Suppressor macrophage treated with lipopolysaccharide for 4 hours (primary cell): ENCODE measurements around the gene TBCCD1.
"Not testable (repeated sequence)": the region's sequence is repeated elsewhere in the genome, so short reads cannot be mapped to it uniquely, and the experiment has no call there.

Experiments used
- DNase-seq: peaks from one replicate; pipeline ENCODE4 v3.0.0-alpha.2; 2020

TBCCD1 gene

DNA sequence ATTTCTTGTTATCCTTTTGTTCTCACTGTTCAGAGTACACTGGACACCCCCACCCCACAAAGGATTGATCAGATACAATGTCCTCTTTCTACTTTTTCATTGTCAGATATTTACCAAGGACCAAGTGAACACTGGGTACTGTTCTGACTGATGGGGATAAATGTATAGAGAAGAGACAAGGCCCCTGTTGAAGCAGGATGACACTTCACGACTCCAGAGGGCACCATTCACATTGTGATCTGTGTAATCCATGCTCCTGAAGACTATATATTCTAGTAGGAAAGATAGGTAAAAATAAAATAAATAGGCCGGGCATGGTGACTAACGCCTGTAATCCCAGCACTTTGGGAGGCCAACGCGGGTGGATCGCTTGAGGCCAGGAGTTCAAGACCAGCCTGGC lies 15.8 kb downstream of the TBCCD1 start:
- DNase-seq: no peak

DNA sequence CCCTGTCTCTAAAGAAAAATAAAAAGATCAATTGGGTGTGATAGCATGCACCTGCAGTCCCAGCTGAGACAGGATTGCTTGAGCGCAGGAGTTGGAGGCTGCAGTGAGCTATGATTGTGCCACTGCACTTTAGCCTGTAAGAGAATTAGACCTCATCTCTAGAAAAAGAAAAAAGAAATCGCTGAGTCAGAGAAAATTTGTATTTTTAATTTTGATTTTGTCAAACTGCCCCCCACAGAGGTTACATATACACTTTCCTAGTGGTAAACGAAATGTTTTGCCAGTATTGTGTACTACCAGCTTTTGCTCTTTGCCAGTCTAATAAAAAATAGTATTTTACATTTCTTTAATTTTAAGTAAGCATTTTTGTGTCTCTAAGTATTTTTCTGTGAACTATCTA lies 17.6 kb downstream of the TBCCD1 start:
- no peak for DNase-seq

DNA sequence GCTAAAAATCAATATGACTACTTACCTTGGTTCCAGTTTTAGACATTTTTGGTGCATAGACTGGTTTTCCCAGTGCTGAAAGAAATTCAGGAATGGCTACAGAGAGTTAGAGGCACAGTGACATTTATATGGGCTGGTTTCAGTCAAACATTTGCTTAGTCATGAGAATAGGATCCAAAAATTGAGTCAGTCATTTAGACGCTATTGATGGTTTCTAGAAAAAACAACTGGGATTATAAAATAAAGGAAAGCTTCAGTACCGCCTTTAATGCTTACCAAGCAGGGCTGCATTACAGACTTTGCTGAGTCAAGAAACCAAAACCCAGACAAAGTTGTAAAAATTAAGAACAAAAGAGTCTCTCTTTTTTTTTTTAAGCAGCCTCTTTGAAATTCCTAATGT lies 22.9 kb downstream of the TBCCD1 start, which contains the start of gene CRYGS:
Gene CRYGS, minus strand, starts transcription at position 100 of the 400 bp plus-strand sequence. Its CDS starts 54 bp downstream, at position 46.
- no peak for DNase-seq

DNA sequence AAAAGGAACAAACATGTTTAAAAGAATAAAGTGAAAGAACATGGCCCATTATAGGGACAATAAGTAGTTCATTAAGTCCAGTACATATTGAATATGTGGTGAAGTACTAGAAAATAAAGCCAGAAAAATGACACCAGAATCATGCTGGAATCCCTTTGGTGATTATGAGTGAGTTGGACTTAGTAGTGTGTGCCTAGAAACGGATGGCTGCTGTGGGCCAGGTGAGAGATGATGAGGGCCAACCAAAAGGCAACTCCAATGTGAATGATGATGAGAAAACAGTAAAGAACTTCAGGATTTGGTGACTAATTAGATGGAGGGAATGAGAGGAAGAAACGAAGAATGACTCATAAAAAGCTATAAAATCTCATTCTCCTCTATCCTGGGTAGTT lies 26.3 kb downstream of the TBCCD1 start:
- no peak for DNase-seq

DNA sequence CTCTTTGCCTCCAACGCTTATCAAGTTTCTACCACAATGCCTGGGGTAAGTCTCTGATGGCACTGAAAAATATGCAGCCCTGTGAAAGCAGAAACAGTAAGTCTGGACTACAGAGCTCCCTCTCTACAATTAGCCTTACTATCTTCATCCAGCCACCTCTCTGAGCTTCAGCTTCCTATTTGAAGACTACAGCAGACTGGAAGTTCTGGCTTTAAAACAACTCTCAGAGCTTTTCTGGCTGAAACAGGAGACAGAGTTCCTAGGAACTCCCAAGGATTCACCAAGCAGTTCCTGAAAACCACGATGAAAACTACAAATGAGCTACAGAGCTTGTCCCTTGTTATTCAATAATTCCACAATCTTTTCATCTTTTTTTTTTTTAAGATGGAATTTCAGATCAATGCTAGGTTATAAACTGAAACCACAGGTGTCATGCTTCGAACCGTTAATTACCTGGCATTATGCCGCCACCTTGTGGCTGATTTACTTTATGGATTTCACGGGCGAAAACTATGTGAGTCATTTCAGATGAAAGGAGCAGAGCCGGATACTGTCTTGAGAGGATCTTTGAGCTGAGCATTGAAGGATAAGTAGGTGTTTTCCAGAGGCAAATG lies 26.8 kb downstream of the TBCCD1 start:
- DNase-seq: peak; percentile 77

DNA sequence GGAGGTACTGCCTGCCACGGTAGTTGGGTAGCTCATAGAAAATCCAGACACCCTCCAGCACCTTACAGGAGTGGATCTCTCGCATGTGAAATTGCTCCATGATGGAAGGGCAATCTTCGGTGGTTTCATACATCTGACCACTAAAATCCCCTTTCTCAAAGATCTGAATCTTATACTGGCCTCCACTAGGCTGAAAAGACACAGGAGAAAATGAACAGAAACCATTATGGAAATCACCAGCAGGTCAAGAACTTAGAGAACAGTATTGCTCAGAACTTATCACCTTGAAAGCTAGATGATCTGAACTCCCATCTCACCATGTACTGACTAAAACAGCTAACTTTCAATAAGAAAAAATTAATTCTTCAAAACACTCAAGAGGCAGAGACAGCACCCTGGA lies 28.4 kb downstream of the TBCCD1 start:
- no peak for DNase-seq

DNA sequence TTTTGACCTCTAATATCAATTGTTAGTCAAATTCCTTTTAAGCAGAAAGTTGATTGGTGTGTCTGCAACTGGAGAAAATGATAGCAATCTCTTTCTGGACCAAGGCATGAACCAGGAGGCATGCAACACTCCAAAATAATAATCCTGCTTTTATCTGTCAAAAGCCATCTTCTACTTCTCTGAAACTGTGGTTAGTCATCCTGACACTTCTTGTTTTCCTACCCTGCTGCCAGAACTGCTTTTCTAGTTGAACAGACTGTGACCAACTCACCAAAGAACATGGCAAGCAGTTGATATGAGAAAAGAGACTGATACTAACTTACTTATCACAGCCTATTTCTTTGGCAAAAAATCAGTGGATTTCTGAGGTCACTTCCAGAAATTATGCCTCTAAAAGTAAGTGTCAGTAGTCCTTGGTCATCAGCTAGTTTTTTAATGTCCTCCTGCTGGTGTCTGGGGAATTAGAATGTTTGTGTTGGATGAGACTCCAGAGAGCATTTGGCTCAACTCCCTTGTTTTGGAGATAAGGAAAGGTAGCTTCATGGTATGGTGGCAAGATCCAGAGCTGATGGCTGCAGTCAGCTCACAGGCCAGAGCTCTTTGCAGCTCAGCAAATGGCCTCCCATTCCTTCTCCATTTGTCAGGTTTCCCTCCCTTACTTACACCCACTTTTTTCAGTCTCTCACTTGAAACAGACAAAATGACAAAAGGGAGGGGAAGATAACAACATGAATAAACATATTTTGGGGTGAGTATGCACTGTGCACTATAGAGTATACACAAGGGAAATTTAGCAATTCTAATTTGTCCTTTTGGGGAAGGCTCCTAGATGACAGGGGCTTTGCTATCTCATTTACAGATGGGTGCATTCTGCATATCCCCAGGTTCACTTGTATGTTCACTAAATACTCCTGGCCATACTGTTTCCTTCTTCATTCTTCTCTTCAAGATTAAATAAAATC lies 30.0 kb downstream of the TBCCD1 start:
- DNase-seq: peak; percentile 54

DNA sequence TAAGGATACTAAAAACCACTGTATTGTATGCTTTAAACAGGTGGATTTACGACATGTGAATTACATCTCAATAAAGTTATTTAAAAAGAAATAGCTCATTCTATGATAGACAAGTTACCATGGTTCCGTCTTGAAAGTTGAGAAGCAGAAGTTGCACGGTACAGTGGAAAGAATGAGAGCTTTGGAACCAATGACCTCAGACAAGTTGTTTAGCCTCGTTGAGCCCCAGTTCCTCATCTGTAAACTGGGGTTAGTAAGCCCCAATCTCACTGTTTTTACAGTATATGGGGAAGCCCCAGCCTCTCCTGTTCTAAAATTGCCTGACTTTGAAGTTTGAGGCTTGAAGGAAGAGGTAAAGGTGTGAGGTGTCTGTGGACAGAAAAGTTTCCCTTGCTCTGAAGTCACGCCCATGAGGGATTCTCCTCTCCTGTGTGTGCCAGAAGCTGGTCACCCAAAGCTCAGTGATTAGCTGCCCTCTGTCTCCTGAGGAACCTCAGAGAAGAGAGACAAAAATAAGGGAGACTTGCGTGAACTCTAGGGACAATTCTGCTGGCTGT lies 32.9 kb downstream of the TBCCD1 start:
- peak; percentile 87 for DNase-seq

DNA sequence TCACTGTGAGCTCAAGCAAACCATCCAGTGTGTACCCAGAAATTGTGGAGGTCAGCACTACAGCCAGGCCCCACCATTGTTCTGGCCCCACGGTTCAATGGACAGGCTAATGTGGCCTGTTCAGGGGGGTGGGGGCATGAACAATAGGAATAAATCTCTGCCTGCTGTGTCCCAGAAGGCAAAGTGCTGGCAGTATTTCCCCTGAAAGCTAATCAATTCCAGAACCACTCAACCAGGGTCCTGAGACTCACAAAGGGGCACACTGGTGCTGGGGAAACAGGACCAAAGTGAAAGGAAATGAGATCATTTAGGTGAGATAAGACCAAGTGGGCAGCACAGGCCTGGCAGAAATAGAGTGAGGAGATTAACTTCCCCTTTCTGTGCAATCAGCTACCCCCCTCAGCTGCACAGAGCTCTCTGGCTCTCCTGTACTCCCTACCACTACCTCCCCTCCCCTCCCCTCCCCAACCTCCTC lies 34.5 kb downstream of the TBCCD1 start:
- peak; percentile 49 for DNase-seq

DNA sequence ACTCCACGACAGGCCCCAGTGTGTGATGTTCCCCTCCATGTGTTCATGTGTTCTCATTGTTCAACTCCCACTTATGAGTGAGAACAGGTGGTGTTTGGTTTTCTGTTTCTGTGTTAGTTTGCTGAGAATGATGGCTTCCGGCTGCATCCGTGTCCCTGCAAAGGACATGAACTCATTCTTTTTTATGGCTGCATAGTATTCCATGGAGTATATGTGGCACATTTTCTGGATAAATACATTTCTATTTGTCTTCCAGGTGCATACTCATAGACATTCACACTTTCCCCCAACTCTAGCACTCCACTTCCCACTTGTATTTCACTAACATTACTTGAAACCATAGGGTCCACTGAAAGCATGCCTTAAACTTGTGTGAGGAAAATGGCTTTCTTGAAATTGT lies 35.4 kb downstream of the TBCCD1 start:
- DNase-seq: not testable (repeated sequence)

DNA sequence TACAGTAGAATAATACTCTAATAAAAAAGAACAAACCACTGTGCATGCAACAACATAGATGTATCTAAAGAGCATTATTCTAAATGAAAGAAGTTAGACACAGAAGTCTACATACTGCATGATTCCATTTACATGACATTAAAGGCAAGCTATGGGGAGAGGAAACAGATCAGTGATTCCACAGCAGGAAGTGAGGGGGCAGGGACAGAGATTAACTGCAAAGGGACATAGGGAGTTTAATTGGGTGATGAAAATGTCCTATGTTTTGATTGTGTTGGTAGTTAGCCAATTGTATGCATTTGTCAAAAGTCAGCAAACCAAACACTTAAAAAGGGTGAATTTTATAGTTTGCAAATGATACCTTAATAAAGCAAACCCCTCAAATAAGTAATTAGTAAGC lies 36.7 kb downstream of the TBCCD1 start:
- DNase-seq: no peak

DNA sequence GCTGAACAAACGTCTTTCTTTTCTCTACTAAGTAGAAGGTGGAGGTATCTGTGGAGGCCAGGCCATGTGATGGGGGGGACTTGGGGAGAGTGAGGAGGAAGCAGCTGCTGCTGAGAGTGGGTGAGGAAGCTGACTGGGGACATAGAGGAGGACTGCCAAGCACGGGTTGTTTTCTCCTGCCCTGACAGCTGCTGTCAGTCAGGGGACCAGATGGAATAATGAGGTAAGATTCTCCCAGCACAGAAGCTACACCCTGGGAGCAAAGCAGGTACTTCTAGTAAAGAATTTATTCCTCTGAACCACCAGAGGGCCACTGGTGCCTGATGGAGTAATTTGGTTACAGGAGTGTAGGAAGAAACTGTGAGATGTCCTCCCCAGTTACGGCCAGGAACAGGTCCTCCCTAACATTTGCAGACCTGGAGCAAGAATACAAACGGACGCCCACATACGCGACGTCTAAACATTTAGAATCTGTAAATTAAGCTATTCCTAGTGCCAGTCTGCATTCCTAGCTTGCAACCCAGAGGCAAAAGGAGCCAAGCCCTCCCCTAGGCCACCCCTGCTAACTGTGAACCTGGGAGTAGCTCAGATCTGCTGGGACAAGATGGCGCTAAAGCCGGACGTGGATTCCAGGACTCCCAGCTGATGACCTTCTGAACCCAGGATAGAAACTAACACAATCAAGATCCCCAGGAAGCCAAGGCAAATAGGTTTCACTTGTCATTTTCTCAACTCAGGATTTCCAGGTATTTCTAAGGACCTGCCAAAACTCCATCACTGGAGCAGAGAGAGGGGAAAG lies 37.7 kb downstream of the TBCCD1 start:
- no peak for DNase-seq

DNA sequence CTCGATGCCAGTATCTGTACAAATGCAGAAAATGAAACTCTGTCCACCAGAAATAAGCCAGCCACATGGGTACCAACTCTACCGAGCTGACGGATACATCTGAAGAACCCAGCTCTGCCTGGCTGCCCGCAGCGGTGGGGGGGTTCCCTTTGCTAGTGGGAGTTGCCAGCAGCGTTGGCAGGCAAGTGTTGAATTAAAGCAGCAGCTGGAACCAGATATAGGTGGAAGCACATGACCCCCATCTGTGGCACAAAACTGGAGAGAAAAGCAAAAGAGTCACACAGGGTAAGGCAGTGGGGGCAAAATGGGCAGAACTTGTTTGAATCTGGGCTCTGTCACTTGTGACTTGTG lies 40.9 kb downstream of the TBCCD1 start:
- no peak for DNase-seq

DNA sequence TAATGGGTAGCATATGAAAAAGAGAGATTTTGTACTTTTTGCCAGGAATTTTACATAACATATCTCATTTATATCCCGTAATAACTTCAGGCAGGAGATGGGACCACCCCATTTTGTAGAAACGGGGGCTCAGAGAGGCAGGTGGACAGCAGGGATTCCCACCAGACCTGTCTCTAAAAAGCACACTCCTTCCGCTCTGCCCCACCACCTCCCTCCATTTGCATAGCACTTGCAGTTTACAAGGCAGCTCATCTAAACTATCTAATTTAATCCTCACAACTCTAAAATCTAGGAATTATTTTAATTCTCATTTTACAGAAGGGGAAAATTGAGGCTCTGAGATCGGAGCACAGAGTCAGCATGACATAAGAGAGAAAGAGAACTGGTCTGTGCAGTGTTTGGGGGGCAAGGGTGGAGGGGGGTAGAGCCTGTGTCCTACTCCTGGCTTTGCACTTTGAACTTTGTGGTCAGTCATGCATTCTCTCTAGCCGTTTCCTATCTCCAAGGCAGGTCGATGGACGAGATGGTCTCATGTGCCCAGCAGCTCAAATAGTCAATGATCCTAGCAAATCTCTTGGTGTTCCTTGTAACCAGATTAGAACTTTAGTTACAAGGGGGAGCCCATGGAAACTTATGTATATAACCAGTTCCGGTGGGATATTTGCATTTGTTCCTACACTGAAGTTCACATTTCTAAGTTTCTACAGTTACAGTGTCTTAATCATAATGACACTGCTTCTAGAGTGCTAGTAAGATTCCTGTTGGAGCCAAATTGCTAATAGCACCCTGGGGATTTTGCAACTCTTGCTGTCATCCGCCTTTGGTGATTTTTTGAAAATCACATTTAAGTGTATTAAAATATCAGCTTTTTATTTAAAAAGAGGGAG lies 41.5 kb downstream of the TBCCD1 start:
- no peak for DNase-seq

DNA sequence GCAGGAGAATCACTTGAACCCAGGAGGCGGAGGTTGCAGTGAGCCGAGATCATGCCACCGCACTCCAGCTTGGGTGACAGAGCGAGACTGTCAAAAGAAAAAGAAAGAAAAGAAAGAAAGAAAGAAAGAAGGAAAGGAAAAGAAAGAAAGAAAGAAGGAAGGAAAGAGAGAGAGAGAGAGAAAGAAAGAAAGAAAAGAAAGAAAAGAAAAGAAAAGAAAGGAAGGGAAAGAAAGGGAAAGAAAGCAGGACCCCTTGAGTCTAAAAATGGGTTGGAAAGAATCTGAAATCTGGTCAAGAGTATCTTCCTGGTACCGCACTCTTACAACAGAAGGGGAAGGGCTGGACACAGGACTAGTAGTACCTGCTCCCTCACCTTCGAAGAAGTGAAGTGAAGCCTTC lies 42.5 kb downstream of the TBCCD1 start:
- DNase-seq: no peak

DNA sequence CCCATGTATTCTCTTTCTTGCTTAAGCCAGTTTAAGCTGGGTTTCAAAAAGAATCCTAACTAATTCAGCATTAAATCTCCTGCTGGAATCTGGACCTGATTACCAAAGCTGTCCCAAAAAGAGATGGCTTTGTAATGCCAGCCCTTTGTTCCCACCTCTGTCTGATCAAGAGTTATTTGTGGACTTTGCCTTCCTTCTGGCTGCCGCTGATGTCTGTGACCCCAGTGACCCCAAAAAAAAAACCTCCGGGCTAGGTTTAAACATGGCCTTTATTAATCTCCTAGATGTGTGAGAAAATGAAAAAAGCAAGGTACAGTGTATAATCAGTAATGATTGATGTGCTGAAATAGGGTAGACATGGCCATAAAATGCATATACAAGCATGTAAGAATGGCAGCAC lies 43.7 kb downstream of the TBCCD1 start:
- no peak for DNase-seq

DNA sequence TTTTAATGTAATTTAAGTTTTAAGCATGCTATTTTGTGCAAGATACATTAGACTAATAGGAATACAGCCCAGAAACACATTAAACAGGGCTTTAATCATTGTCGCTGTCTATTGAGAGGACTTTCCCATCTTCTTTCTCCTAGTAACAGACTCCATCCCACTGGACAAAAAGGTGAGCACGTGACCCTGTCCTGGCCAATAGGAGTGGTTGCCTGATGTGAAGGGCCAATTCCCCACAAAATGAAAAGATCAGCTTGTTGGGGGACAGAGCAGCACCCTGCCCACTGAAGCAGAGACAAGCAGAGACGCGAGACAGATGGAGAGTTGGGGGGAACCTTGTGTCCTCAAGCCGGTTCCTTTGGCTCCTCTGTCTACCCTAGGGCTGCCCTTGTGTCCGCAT lies 44.1 kb downstream of the TBCCD1 start:
- no peak for DNase-seq

DNA sequence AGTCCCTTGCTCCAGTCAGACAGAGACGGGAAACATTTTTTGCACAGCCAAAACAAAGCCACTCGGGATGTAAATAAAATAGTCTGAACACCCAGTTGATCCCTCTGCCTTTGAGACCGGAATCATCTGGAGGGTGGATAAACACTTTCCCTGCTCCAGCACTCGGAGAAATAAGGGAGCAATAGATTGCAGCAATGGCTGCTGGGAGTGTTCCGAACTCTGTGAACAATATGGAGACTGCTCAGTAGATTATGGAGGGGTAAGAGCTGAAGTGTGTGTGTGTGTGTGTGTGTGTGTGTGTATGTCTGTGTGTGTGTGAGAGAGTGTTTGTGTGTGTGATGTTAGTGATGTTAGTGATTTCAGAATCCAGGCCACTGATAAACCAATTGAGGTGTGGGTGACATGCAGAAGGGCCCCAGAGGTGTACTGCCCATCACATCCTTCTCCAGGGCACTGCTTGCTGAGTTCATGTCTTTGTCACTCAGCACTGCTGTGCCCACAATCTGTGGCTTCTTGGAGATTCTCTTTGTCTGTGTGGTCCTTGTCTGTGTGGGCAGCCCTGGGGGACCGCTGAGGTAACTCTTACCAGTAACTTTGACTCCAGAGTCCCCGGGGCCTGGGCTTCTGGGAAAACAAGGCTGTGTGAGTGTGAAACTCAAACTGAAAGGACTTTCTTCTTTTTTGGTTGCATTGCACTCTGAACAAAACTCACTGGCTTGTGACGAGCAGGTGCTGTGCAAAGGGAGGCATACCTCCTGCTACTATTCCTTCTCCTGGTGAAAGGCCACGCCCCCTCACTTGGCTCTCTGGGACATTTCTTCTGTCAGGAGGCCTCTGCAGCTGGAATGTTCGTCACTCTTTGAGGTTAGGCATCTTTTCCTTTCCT lies 45.9 kb downstream of the TBCCD1 start:
- DNase-seq: no peak

DNA sequence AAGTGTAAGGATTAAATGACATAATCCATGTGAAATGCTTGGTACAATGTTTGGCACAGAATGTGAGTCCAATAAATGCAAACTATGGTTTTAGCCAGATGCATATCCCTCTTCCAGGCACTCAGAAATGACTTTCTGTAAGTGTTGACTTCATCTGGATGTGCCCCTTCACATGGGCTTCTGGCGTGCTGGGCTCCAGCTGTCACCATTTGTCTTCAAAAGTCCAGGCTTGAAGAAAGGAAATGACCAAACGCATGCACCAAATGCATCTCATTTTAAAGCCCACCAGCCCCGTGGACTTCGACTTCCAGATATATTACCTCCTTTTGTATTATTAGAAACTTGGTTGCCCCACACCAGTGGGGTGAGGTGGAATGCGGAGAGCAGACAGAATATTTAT lies 46.7 kb downstream of the TBCCD1 start:
- no peak for DNase-seq

DNA sequence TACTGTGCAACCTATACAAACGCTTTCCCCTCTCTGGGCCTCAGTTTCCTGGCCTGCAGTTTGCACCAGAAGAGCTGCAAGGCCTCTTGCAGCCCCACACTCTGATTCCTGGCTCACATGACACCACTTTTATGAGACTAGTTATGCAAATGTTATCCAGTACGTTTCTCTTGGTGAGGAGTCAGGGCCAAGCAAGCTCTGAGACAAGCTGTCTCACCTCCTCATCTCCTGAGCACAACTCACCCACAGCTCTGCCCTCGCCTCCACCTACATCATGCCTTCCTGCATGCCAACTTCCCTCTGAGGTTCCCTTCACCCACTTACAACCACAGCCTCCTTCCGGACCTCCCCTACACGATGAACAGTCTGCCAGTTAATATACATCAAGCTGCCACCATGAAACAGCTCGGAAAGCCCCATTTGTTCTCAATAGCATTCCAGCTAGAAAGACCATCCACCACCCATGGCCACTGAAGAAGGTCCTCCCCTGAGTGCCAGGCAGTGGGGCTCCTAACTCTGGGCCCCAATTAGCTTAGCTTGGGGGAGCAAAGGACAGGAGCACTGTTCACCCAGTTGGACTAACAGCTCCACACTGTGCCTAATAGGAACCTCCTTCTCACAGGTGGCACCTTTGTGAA lies 48.0 kb downstream of the TBCCD1 start:
- peak; percentile 32 for DNase-seq
